Posterior vena cava (tissue), 2 donors: ENCODE measurements around the gene FAM13C. TPM values are rescaled to one million over a fixed set of nuclear protein-coding genes. Genes with fewer than 3 reads are reported as not detected.

Experiments
- DNase-seq: peaks from one replicate; pipeline ENCODE4 v3.0.0-alpha.2; 2020; ENCODE audit warnings: low spot score
- intact Hi-C, 2 donors: fragments of 100-400 bp; cut with DNase I; formaldehyde crosslinking; loops; one replicate each; pipeline versions ENCODE4 v1.14.1 to v1.14.2; 2022 to 2023
- total RNA-seq, 2 donors: library from RNA; stranded (reverse); fragmentation: NEBNext Ultra II Directional; extraction: Animal tissue kit (Norgen Biotek cat#: 25700); gene quantifications; one replicate each; pipeline ENCODE4 v1.2.1, GENCODE V29; 2021
- donor health status: DM: yes; HTN: yes; CAD: no.
- donor health status: DM: yes; HTN: yes; CAD: no.

FAM13C gene
- total RNA-seq, 2 donors from 2014 or later, result 7.3 to 18.7 TPM

DNA sequence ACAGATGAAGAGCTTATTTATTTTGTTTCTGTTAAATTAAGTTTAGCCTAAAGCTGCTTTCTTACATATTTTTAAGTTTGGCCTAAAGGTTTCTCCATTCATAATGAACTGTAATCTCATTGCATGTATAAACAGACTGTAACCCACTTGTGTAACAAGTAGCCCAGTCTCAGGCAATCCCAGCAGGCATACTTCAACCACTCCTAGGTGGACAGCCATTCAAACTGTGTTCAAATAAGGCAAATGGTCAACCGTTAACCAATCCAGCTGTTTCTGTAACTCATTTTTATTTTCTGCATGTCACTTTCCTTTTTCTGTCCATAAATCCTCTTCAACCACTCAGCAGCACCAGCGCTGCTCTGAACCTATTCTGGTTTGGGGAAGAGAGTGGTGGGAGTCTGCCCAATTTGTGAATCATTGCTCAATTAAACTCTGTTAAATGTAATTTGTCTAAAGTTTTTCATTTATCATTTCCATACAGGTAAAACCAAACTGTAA lies 150.0 kb downstream of the FAM13C start:
- intact Hi-C loops, result no loop called here

DNA sequence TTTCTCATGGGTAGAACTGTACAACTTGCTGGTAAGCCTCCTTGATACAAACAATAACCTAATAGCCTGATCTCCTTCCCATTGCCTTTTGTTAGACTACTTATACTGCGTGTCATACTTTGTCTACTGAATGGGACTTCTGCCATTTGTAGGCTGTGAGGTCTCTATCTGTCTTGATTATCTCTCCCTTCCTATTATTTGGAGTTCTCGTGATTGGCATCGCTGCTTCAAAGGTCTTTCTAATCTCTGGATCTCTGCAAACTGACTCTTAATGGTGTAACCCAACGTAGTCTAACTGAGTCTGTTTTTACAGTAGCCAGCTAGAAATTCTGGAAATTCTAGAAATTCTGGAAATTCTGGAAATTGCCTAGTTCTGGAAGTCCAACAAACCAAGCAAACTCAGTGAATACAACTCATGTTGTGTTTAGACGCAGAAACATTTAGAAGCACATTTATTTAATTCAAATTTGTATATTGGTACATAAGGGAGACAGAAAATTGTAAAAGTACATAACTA lies 156.1 kb downstream of the FAM13C start:
- no peak for DNase-seq

More for the DNA sequence above, 150.0 kb downstream of the FAM13C start:
- DNase-seq, result peak; percentile 25

More for the DNA sequence above, 156.1 kb downstream of the FAM13C start:
- intact Hi-C loops, result no loop called here

Other genes starting within 250 kb of the FAM13C start
- gene PHYHIPL, start 185.9 kb downstream of the FAM13C start, total RNA-seq, result under 1 TPM; 0.10 to 0.51 TPM